ENCODE results near the gene BUD23. TPM values are rescaled to one million over a fixed set of nuclear protein-coding genes. Genes with fewer than 3 reads are reported as not detected.
"Not testable (repeated sequence)": the region's sequence is repeated elsewhere in the genome, so short reads cannot be mapped to it uniquely, and the experiment has no call there.

The BUD23 gene
- total RNA-seq, 1 donor from 2014 or later, result 79.8 TPM

DNA sequence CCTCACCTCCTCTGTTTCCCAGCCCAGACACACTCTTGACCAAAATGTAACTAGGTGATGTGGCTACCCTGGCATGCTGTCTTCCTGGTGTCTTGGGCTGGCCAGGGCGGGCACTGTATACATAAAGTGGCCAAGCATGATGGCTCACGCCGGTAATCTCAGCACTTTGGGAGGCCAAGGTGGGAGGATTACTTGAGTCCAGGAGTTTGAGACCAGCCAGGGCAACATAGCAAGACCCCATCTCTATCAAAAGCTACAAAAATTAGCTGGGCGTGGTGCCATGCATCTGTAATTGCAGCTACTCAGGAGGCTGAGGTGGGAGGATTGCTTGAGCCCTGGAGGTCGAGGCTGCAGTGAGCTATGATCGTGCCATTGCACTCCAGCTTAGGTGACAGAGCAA, 29.9 kb downstream of the BUD23 start:
- ATAC-seq; DNase-seq; intact Hi-C loops (cut with micrococcal nuclease): not testable (repeated sequence)

DNA sequence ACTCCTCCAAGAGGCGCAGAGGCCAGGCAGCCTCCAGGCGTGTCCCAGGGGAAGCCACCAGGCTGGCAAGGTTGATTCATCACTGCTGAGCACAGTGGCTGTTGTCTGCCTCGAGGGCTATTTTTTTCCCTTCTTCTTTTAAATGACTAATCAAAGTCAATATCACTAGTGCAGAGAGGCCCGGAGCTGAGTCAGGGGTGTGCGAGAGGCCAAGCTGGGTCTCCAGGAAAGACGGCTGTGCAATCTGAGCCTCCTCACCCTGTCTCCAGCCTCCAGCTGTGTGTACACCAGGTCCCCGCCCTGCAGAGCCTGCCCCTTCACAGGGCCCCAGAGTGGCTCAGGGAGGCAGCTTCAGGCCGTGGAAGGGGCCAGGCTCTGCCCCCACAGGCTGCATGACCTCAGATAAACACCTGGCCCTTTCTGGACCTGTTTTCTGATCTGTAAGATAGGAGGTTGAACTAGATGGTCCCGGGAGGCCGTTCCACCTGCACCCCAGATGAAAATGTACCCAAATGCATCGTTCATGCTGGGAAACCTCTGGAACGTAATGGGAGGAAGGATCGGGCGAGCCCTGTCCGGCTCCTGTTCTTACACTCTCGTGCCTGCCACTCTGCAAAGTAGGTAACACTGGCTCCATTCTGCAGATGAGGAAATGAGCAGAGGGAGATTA, 32.4 kb downstream of the BUD23 start:
- DNase-seq (no peak), ATAC-seq (no peak)
- intact Hi-C loops (cut with micrococcal nuclease), result no loop called here

- DNase-seq (no peak), ATAC-seq (no peak)
- intact Hi-C loops (cut with micrococcal nuclease), result no loop called here
Observed at GRCh38 chr7:73716318-73716890, 33.0 kb downstream of the BUD23 start.

GRCh38 chr7:73717025-73717807, 33.8 kb downstream of the BUD23 start:
- intact Hi-C loops (cut with micrococcal nuclease), result no loop called here
- DNase-seq (no peak), ATAC-seq (no peak)

DNA sequence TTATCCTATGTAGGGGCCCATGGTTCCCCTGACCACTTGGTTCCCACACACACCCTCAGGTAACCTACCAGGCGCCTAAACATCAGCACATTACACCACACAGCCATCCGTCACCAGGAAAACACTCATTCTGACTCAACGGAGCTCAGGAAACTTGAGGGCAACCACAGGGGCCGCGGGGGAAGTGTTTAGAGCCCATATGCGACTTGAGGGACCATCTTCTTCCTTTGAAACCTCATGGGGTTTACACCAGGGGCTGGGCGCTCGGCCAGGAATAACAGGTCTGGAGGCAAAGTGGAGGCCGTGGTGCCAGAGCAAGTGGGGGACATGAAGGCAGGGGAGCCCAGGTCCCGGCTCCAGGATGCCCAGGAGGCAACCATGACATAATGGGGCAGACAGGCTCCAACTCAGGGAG, 34.6 kb downstream of the BUD23 start:
- no peak for DNase-seq
- ATAC-seq, result no peak
- intact Hi-C loops (cut with micrococcal nuclease), result no loop called here

GRCh38 chr7:73718438-73718881, 35.1 kb downstream of the BUD23 start:
- intact Hi-C loops (cut with micrococcal nuclease), result no loop called here
- DNase-seq (no peak), ATAC-seq (no peak)

DNA sequence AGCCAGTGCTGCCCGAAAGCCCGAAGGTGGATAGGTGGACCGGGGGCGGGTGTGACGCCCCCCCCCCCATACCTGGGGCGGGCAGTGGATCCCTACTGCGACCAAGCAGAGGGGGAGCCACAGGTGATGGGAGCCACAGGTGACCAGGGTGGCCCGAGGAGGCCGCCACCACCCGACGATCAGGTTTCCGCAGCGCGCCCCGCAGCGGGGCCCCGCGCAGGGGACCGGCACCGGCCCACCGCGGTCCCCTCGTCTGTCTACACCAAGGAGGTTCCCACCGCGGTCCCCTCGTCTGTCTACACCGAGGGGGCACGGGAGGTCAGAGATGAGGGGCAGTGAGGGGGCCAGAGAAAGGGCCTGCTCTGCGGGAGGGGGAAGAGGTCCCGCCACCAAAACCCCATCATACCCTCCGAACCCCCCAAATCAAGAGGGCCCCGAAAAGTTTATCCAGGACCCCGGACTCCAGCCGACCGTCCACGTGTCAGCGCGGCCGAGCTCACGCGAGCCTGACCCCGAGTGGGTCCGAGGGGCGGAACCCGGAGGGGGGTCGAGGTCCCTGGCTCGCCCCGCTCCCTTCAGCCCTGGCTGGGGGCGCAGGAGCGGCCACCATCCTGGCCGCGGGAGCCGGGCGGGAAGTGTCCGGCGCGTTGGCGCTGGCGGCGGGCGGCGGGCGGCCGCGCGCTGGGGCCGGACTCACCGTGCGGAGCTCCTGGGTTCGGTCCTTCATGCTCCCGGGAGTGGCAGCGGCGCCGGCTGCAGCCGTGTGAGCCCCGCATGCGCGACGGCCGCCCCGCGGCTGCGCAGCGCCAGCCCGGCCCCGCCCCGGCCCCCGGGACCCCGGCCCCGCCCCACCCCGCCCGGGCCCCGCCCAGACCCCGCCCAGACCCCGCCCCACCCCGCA, 35.8 kb downstream of the BUD23 start, which contains the start of gene STX1A:
Gene STX1A, minus strand, starts transcription at position 765 of the 901 bp plus-strand sequence. Its CDS starts 38 bp downstream, at position 727.
- peak; percentile 86 for DNase-seq
- intact Hi-C loops (cut with micrococcal nuclease), result no loop called here
- peak; percentile 81 for ATAC-seq

DNA sequence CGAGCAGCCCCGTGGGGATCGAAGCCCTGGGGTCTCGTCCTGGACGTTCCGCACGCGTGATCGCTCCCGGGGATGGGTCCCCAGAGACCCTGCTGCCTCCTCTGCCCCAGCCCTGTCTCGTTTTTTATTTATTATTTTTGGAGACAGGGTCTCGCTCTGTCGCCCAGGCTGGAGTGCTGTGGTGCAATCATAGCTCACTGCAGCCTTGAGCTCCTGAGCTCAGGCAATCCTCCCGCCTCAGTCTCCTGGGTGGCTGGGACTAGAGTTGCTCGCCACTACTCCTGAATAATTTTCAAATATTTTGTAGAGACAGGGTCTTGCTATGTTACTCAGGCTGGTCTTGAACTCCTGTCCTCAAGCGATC, 36.4 kb downstream of the BUD23 start:
- intact Hi-C loops (cut with micrococcal nuclease), result loop anchor here (5.0 kb wide), 1 partner anchor 107 kb away; no protein-coding TSS in a partner anchor
- ATAC-seq (peak; percentile 13), DNase-seq (no peak)

DNA sequence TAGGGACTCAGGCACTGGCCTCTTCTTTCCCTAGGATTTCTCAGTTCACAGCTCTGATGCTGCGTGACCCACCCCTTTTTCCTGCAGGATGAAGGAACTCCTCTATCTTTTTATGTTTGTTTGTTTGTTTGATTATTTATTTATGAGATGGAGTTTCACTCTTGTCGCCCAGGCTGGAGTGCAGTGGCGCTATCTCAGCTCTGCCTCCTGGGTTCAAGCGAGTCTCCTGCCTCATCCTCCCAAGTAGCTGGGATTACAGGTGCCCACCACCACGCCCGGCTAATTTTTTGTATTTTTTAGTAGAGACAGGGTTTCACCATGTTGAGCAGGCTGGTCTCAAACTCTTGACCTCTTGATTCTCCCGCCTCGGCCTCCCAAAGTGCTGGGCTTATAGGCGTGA, 37.0 kb downstream of the BUD23 start:
- ATAC-seq, DNase-seq: not testable (repeated sequence)
- intact Hi-C loops (cut with micrococcal nuclease), result loop anchor here (5.0 kb wide), 1 partner anchor 108 kb away; no protein-coding TSS in a partner anchor

DNA sequence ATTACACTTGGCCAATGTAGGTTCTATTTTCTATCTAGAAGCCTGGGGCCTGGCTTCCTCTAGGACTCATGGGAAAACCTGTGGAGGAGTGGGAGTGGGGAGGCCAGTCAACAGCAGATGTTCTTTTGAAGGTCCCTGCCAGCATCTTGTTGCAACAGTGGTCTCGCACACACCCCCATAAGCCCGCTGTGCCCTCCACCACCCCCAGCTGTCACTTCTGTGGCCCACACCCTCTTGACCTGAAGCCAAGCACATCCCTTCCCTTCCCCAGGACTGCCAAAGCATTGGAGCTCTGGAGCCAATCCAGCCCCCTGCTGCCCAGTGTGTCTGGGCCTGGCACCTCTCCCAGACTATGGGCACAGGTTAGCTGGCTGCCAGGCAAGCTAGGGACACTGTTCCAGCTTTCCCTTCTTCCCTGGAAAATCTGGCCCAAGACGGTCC, 38.0 kb downstream of the BUD23 start:
- ATAC-seq, result peak; percentile 85
- intact Hi-C loops (cut with micrococcal nuclease), result loop anchor here (5.0 kb wide), 1 partner anchor 109 kb away; no protein-coding TSS in a partner anchor
- DNase-seq, result peak; percentile 86

DNA sequence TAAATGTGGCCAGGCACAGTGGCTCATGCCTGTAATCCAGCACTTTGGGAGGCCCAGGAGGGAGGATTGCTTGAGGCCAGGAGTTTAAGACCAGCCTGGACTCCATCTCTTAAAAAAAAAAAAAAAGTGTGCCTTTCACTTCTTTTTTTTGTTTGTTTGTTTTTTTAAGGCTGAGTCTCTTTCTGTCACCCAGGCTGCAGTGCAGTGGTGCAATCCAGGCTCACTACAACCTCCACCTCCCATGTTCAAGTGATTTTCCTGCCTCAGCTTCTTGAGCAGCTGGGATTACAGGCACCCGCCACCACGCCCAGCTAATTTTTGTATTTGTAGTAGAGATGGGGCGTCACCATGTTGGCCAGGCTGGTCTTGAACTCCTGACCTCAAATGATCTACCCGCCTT, 38.8 kb downstream of the BUD23 start:
- intact Hi-C loops (cut with micrococcal nuclease), result loop anchor here (5.0 kb wide), 1 partner anchor 110 kb away; no protein-coding TSS in a partner anchor
- not testable (repeated sequence) for DNase-seq, ATAC-seq

- DNase-seq (no peak), ATAC-seq (no peak)
- intact Hi-C loops (cut with micrococcal nuclease), result loop anchor here (5.0 kb wide), 1 partner anchor 110 kb away; no protein-coding TSS in a partner anchor
Observed at GRCh38 chr7:73722785-73723184, 39.4 kb downstream of the BUD23 start.

DNA sequence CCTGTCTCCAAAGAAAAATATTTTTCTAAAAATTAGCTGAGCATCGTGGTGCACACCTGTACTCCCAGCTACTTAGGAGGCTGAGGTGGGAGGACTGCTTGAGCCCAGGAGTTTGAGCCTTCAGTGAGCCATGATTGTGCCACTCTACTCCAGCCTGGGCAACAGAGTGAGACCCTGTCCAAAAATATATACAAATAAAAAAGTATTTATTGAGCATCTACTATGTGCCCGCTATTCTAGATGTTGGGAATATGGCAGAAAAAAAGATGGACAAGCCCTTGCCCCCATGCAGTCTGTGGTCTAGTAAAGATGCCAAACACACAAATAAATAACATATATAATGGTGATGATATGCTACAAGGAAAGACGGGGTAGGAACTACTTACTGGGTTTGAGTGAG, 40.4 kb downstream of the BUD23 start:
- intact Hi-C loops (cut with micrococcal nuclease), result loop anchor here (5.0 kb wide), 1 partner anchor 112 kb away; no protein-coding TSS in a partner anchor
- ATAC-seq (no peak), DNase-seq (no peak)

GRCh38 chr7:73726083-73726466, 42.7 kb downstream of the BUD23 start:
- DNase-seq (no peak), ATAC-seq (no peak)
- intact Hi-C loops (cut with micrococcal nuclease), result no loop called here

DNA sequence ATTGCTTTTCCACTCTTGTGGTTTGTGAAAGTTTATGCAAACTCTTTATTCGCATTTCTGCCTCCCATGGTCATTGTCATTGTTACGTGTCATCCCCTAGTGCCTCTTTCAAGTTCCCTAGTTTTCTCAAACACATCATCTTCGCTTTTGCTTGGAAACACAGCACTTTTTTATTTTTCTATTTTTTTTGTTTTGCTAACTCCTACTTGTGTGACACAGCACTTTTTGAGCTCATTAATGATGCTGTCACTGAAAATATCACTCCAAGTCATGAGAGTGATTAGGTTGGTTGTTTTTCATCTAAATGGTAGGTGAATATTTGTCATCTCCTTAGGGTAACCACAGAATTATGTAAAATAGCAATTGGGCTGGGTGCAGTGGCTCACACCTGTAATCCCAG, 44.6 kb downstream of the BUD23 start:
- no peak for DNase-seq
- no peak for ATAC-seq
- intact Hi-C loops (cut with micrococcal nuclease), result no loop called here

- no peak for DNase-seq
- no peak for ATAC-seq
- intact Hi-C loops (cut with micrococcal nuclease), result no loop called here
Observed at GRCh38 chr7:73728551-73728950, 45.2 kb downstream of the BUD23 start.

DNA sequence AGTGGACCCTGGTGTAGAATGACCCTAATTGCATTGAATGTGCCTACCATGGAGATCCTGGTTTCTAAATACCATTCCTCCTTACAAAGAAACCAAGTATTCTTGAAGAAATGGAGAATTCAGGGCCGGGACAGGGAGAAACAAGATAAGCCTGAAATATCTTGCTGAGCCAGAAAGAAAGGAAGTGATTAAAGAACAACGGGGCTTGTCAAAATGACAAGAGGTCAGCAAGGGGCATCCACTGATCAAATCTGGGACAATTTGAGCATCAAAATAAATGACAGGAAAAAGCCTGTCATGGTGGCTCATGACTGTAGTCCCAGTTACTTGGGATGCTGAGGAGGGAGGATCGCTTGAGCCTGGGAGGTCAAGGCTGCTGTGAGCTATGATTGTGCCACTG, 47.1 kb downstream of the BUD23 start:
- DNase-seq (no peak), ATAC-seq (no peak)
- intact Hi-C loops (cut with micrococcal nuclease), result no loop called here

DNA sequence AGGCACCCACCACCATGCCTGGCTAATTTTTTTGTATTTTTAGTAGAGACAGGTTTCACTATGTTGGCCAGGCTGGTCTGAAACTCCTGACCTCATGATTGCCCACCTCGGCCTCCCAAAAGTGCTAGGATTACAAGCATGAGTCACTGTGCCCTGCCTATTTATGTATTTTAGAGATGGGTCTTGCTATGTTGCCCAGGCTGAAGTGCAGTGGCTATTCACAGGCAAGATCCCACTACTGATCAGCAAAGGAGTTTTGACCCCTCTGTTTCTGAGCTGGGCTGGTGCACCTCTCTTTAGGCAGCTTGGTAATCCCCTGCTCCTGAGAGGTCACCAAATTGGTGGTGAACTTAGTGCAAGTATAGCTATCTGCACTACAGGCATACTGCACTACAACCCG, 49.0 kb downstream of the BUD23 start:
- intact Hi-C loops (cut with micrococcal nuclease), result no loop called here
- ATAC-seq (no peak), DNase-seq (no peak)

Data from left ventricle myocardium superior (tissue), 1 donor.